Measurements from ENCODE around the gene PLA2G2D. TPM values are rescaled to one million over a fixed set of nuclear protein-coding genes. Genes with fewer than 3 reads are reported as not detected.

PLA2G2D gene
- total and polyA plus RNA-seq, 10 of the 15 experiments (the other 5 are each of a cell fraction or from before 2014, with no cell fraction given): 0.06 to 0.38 (median 0.16) TPM; not detected in 2

GRCh38 chr1:20080441-20081352 is 38.6 kb downstream of the PLA2G2D start (continued):
- TF ChIP-seq JUND (IDR thresholded peaks at IDR 0.05; ENCODE audit: low read depth, low read length) (no peak), DPF2 (IDR thresholded peaks at IDR 0.05) (no peak; the same call in 1 of the 2 replicates), PKNOX1 (IDR thresholded peaks at IDR 0.05) (no peak), SIN3A (IDR thresholded peaks at IDR 0.05; ENCODE audit: low read depth, low read length) (no peak), SMAD1 (IDR thresholded peaks at IDR 0.05; ENCODE audit: low read depth, partially characterized antibody) (no peak), FOXM1 (IDR thresholded peaks at IDR 0.05; ENCODE audit: low read depth, low read length) (no peak), TCF3 (IDR thresholded peaks at IDR 0.05; ENCODE audit: borderline replicate concordance, insufficient read depth, low read depth, low read length) (0 out of 2 replicates have a peak, but pooled peaks have one; percentile 24), POLR2AphosphoS5 (IDR thresholded peaks at IDR 0.05; ENCODE audit: low read length) (no peak), MTA2 (IDR thresholded peaks at IDR 0.05; ENCODE audit: low read depth) (peak; percentile 77), ZNF274 (IDR thresholded peaks at IDR 0.05; ENCODE audit: insufficient read depth, insufficient read length) (no peak), ATF7 (IDR thresholded peaks at IDR 0.05; ENCODE audit: low read depth) (no peak), FOXK2 (IDR thresholded peaks at IDR 0.05) (no peak), EGR1 (IDR thresholded peaks at IDR 0.05; ENCODE audit: borderline replicate concordance in 1 of 2, low read depth in 2 of 2, low read length in 2 of 2) (no peak), SREBF2 (IDR thresholded peaks at IDR 0.05; ENCODE audit: low read length) (no peak), LARP7 (IDR thresholded peaks at IDR 0.05) (no peak), GATAD2B (conservative IDR thresholded peaks at IDR 0.05; ENCODE audit: low read depth) (peak; percentile 28; the same call in 1 of the 2 replicates), ATF3 (IDR thresholded peaks at IDR 0.05; ENCODE audit: borderline replicate concordance, extremely low read depth, low read depth, low read length) (no peak)
- TF ChIP-seq, protein P1, sequence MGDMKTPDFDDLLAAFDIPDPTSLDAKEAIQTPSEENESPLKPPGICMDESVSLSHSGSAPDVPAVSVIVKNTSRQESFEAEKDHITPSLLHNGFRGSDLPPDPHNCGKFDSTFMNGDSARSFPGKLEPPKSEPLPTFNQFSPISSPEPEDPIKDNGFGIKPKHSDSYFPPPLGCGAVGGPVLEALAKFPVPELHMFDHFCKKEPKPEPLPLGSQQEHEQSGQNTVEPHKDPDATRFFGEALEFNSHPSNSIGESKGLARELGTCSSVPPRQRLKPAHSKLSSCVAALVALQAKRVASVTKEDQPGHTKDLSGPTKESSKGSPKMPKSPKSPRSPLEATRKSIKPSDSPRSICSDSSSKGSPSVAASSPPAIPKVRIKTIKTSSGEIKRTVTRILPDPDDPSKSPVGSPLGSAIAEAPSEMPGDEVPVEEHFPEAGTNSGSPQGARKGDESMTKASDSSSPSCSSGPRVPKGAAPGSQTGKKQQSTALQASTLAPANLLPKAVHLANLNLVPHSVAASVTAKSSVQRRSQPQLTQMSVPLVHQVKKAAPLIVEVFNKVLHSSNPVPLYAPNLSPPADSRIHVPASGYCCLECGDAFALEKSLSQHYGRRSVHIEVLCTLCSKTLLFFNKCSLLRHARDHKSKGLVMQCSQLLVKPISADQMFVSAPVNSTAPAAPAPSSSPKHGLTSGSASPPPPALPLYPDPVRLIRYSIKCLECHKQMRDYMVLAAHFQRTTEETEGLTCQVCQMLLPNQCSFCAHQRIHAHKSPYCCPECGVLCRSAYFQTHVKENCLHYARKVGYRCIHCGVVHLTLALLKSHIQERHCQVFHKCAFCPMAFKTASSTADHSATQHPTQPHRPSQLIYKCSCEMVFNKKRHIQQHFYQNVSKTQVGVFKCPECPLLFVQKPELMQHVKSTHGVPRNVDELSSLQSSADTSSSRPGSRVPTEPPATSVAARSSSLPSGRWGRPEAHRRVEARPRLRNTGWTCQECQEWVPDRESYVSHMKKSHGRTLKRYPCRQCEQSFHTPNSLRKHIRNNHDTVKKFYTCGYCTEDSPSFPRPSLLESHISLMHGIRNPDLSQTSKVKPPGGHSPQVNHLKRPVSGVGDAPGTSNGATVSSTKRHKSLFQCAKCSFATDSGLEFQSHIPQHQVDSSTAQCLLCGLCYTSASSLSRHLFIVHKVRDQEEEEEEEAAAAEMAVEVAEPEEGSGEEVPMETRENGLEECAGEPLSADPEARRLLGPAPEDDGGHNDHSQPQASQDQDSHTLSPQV (IDR thresholded peaks at IDR 0.05): no peak
- TF ChIP-seq, protein P2, sequence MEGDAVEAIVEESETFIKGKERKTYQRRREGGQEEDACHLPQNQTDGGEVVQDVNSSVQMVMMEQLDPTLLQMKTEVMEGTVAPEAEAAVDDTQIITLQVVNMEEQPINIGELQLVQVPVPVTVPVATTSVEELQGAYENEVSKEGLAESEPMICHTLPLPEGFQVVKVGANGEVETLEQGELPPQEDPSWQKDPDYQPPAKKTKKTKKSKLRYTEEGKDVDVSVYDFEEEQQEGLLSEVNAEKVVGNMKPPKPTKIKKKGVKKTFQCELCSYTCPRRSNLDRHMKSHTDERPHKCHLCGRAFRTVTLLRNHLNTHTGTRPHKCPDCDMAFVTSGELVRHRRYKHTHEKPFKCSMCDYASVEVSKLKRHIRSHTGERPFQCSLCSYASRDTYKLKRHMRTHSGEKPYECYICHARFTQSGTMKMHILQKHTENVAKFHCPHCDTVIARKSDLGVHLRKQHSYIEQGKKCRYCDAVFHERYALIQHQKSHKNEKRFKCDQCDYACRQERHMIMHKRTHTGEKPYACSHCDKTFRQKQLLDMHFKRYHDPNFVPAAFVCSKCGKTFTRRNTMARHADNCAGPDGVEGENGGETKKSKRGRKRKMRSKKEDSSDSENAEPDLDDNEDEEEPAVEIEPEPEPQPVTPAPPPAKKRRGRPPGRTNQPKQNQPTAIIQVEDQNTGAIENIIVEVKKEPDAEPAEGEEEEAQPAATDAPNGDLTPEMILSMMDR (IDR thresholded peaks at IDR 0.05 in 2 of 3, conservative IDR thresholded peaks at IDR 0.05 in 1 of 3; ENCODE audit: control insufficient read depth in 2 of 3, extremely low read depth in 1 of 3, insufficient read depth in 1 of 3, low read depth in 3 of 3, low read length in 3 of 3): 0 out of 6 replicates have a peak, but pooled peaks of 1 of the 3 experiments have one; percentile 4
- TF ChIP-seq, protein P3, sequence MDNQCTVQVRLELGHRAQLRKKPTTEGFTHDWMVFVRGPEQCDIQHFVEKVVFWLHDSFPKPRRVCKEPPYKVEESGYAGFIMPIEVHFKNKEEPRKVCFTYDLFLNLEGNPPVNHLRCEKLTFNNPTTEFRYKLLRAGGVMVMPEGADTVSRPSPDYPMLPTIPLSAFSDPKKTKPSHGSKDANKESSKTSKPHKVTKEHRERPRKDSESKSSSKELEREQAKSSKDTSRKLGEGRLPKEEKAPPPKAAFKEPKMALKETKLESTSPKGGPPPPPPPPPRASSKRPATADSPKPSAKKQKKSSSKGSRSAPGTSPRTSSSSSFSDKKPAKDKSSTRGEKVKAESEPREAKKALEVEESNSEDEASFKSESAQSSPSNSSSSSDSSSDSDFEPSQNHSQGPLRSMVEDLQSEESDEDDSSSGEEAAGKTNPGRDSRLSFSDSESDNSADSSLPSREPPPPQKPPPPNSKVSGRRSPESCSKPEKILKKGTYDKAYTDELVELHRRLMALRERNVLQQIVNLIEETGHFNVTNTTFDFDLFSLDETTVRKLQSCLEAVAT (IDR thresholded peaks at IDR 0.05): peak; percentile 55; the same call in 1 of the 2 replicates
